ENCODE results near the gene TUBGCP5.

DNA sequence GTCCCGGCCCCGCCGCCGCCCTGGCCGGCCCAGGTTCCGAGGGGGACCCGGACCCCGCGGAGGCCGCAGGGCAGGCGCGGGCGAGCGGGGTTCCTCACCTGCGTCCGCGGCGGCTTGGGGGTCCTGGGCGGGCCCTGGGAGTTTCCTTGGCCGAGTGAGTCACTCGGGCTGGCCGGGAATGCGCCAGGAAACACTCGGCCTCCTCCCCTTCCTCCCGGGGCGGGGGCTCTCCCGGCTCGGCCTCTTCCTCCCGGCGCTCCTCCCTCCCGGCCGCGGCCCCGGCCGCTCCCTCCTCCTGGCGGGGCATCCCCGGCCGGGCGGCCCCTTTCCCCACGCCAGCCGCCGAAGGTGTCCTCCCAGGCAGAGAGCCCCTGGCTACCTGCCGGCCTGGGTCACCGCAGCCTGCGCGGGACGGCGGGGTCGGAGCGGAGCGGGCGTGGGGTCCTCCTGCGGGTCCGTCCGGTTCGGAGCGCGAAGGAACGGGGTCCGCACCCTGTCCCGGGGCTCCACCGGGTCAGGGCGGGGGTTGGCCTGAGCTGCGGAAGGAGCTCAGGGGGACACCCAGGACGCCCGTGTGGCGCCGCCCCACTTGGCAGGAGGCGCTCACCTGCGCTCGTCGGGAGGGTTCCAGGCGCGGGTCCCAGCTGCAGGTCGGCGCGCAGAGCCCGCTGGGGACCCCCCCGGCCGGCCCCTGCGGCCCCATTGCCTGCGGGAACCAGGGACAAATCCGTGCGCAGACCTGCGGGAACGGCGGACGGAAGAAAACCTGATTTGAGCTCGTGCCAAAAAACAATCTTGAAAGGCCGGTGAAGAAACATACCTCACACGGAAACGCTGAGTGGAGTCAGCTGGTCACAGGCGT lies 58.9 kb downstream of the TUBGCP5 start, which contains the start of gene CYFIP1:
- TF ChIP-seq CTCF (IDR thresholded peaks at IDR 0.05): no peak
- TF ChIP-seq POLR2A (IDR thresholded peaks at IDR 0.05): peak; percentile 75
- TF ChIP-seq EP300 (IDR thresholded peaks at IDR 0.05; ENCODE audit: low read depth): no peak
- peak in 2 of 3 donors; percentile 25 to 71 for TF ChIP-seq POLR2AphosphoS5 (IDR thresholded peaks at IDR 0.05)
